GM12891 (cell line): ENCODE measurements around the gene TLN1.

Experiments used
- PAX5 ChIP-seq: IDR thresholded peaks from 2 replicates; pipeline ENCODE4 v1.6.1; 2011; ENCODE audit warnings: low read length, moderate library complexity, mild to moderate bottlenecking; ENCODE audit not compliant: insufficient read depth, severe bottlenecking
- POLR2A ChIP-seq: IDR thresholded peaks from 2 replicates; pipeline ENCODE4 v1.6.1; 2011; ENCODE audit warnings: low read depth, low read length, control low read depth
- POLR2AphosphoS5 ChIP-seq: IDR thresholded peaks from 2 replicates; pipeline ENCODE4 v1.6.1; 2011; ENCODE audit warnings: low read depth, low read length, control low read depth
- SPI1 ChIP-seq: IDR thresholded peaks from 2 replicates; pipeline ENCODE4 v1.6.1; 2011; ENCODE audit warnings: low read depth, low read length, control low read depth
- TAF1 ChIP-seq: IDR thresholded peaks from 2 replicates; pipeline ENCODE4 v1.6.1; 2011; ENCODE audit warnings: low read depth, low read length, control low read depth

GRCh38 chr9:35741740-35742139 lies 9.7 kb upstream of the TLN1 start:
- TF ChIP-seq POLR2AphosphoS5 (no peak), POLR2A (no peak), TAF1 (no peak), SPI1 (no peak), PAX5 (no peak)
